B cell (primary cell): ENCODE results near the gene MAP7D1. TPM values are rescaled to one million over a fixed set of nuclear protein-coding genes. Genes with fewer than 3 reads are reported as not detected.

ENCODE experiments used
- ATAC-seq: fragments of 200-7000 bp; cut with Tn5 transposase; one replicate; pipeline ENCODE4 v1.10.0; 2021; ENCODE audit warnings: low read depth, mild to moderate bottlenecking, moderate number of reproducible peaks, moderate library complexity
- CTCF ChIA-PET: fragments of 350-600 bp; sonication (Branson Sonifier 250); formaldehyde crosslinking; loops from one replicate; lab custom pipeline; 2021; ENCODE audit warnings: antibody characterized with exemption, inconsistent platforms; lab: Charles Lee
- POLR2A ChIA-PET: fragments of 350-600 bp; sonication (Branson Sonifier 250); formaldehyde crosslinking; loops from one replicate; lab custom pipeline; 2021; ENCODE audit warnings: antibody characterized with exemption; lab: Charles Lee
- DNase-seq: peaks from one replicate; pipeline ENCODE4 v3.0.0; 2013
- H2AFZ ChIP-seq: 2 replicates; pipeline ENCODE4 v1.6.1; 2012; ENCODE audit warnings: mild to moderate bottlenecking, low read depth, low read length; ENCODE audit not compliant: insufficient read depth, poor library complexity, severe bottlenecking
- H3K27ac ChIP-seq, 2 donors: 1 replicate in 1 of 2; 2 replicates in 1 of 2; pipeline ENCODE4 v1.5.1; 2012 to 2013; ENCODE audit warnings: low read length in 2 of 2, mild to moderate bottlenecking in 2 of 2, moderate library complexity in 1 of 2
- H3K27me3 ChIP-seq, 4 experiments: fragments of 200-600 bp in 1 of 4; sonication (generic) in 1 of 4; replicated peaks in 1 of 4; 1 replicate in 2 of 4; 2 replicates in 2 of 4; pipeline versions ENCODE4 v1.6.1 to v1.7.0; 2013 to 2016; ENCODE audit warnings: low read length in 3 of 4, mild to moderate bottlenecking in 2 of 4, mixed read lengths in 1 of 4, moderate library complexity in 1 of 4; ENCODE audit not compliant: insufficient read depth in 4 of 4, control insufficient read depth in 3 of 4; ENCODE audit errors: control extremely low read depth in 1 of 4
- H3K36me3 ChIP-seq, 2 experiments: replicated peaks in 1 of 2; 1 replicate in 1 of 2; 2 replicates in 1 of 2; pipeline versions ENCODE4 v1.6.1 to v1.7.1; 2013; ENCODE audit warnings: low read length in 1 of 2; ENCODE audit not compliant: insufficient read depth in 2 of 2, control insufficient read depth in 1 of 2; ENCODE audit errors: control extremely low read depth in 1 of 2, extremely low read depth in 1 of 2
- H3K4me1 ChIP-seq, 2 donors: fragments of 200-600 bp in 1 of 2; sonication (generic) in 1 of 2; 1 replicate in 1 of 2; 2 replicates in 1 of 2; pipeline versions ENCODE4 v1.5.1 to v1.6.1; 2013 to 2017; ENCODE audit warnings: low read length in 2 of 2; ENCODE audit not compliant: control insufficient read depth in 2 of 2, insufficient read depth in 2 of 2
- H3K4me2 ChIP-seq: replicated peaks from 2 replicates; pipeline ENCODE3; 2012; ENCODE audit warnings: mild to moderate bottlenecking, low read depth, low read length; ENCODE audit not compliant: poor library complexity, severe bottlenecking
- H3K4me3 ChIP-seq, 5 experiments: fragments of 200-600 bp in 1 of 5; sonication (generic) in 1 of 5; 1 replicate in 3 of 5; 2 replicates in 2 of 5; pipeline versions ENCODE4 v1.5.1 to v1.7.0; 2011 to 2016; ENCODE audit warnings: low read length in 4 of 5, mild to moderate bottlenecking in 4 of 5, low read depth in 2 of 5, control low read depth in 1 of 5, moderate library complexity in 1 of 5; ENCODE audit not compliant: insufficient read depth in 1 of 5; ENCODE audit errors: control extremely low read depth in 1 of 5, extremely low read depth in 1 of 5
- H3K79me2 ChIP-seq: fragments of 200-600 bp; sonication (generic); one replicate; pipeline ENCODE4 v1.6.0; 2016; ENCODE audit warnings: low read length; ENCODE audit not compliant: control insufficient read depth, insufficient read depth
- H3K9ac ChIP-seq: fragments of 200-600 bp; sonication (generic); 2 replicates; pipeline ENCODE4 v1.6.1; 2017; ENCODE audit warnings: mild to moderate bottlenecking, low read length, moderate library complexity
- H3K9me3 ChIP-seq, 3 donors: one replicate each; pipeline versions ENCODE4 v1.6.1 to v1.7.1; 2013; ENCODE audit warnings: low read length in 2 of 3; ENCODE audit not compliant: control insufficient read depth in 2 of 3, insufficient read depth in 1 of 3; ENCODE audit errors: control extremely low read depth in 1 of 3
- H4K20me1 ChIP-seq: 2 replicates; pipeline ENCODE4 v1.6.0; 2012; ENCODE audit warnings: mild to moderate bottlenecking, low read length; ENCODE audit not compliant: insufficient read depth, control insufficient read depth, poor library complexity, severe bottlenecking
- H3K27ac Mint-ChIP-seq: one replicate; pipeline ENCODE4 v1.8.0; 2021; ENCODE audit warnings: mixed read lengths
- H3K27me3 Mint-ChIP-seq: one replicate; pipeline ENCODE4 v1.8.0; 2021; ENCODE audit warnings: mixed read lengths
- H3K4me1 Mint-ChIP-seq: one replicate; pipeline ENCODE4 v1.8.0; 2021; ENCODE audit warnings: mixed read lengths
- H3K4me3 Mint-ChIP-seq: one replicate; pipeline ENCODE4 v1.8.0; 2021; ENCODE audit warnings: mixed read lengths
- H3K9me3 Mint-ChIP-seq: one replicate; pipeline ENCODE4 v1.8.0; 2022; ENCODE audit warnings: mixed read lengths; ENCODE audit not compliant: insufficient read depth
- EZH2 ChIP-seq: IDR thresholded peaks from 2 replicates; pipeline ENCODE4 v1.6.1; 2012; ENCODE audit warnings: borderline replicate concordance, low read depth, mild to moderate bottlenecking, moderate library complexity, low read length; ENCODE audit not compliant: insufficient read depth, poor library complexity, severe bottlenecking
- WGBS: methylation state at CpG from one replicate; pipeline ENCODE4 v1.1.5; 2013; ENCODE audit warnings: missing lambda C conversion rate; ENCODE audit not compliant: insufficient coverage; 5-methylcytosine and 5-hydroxymethylcytosine counted together
- intact Hi-C: fragments of 100-400 bp; cut with micrococcal nuclease; formaldehyde crosslinking; loops from one replicate; pipeline ENCODE4 v1.10.0; 2022
- polyA plus RNA-seq: library from polyadenylated mRNA; depleted of rRNA; stranded (reverse); fragments of >200 nt; gene quantifications from 2 replicates; pipeline ENCODE4 v1.2.3, GENCODE V29; 2012
- total RNA-seq, 2 donors: library from RNA; stranded (reverse); fragments of 120-200 nt in 1 of 2; gene quantifications; 1 replicate in 1 of 2; 2 replicates in 1 of 2; pipeline versions ENCODE4 v1.2.3 to v1.2.4, GENCODE V29; 2013 to 2022
- TF ChIP-seq, protein P1 (sequence below): fragments of 200-600 bp; IDR thresholded peaks from one replicate; pipeline ENCODE4 v1.8.0; 2022; ENCODE audit warnings: antibody characterized with exemption, mild to moderate bottlenecking

Gene MAP7D1
- total and polyA plus RNA-seq, 2 donors (not counting 1 experiment from before 2014, with no cell fraction given) = 44.2 to 65.2 TPM

DNA sequence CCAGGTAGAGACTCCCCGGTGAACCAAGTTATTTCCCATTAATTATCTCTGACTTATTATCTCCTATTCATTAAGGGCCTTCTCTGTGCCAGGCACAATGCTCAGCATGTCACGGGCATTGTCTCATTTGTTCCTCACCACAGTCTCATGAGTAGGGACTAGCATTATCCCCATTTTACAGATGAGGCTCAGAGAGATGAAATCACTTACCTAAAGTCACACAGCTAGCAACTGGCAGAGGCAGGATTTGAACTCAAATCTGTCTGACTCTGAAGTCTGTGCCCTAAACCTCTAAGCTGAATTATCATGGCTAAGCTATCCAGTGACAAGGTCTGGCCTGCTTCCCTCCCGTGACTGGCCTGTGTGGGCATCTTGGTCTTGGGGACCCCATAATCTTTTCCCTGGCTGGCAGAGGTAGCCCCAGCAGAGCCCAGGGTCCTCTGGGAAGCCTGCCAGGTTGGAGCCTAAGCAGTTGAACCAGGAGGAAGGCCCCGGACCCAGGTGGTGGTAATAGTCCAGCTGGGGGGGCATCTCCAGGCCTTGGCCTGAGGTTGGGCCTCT lies 4.5 kb downstream of the MAP7D1 start:
- intact Hi-C loops = no loop called here
- TF ChIP-seq, protein P1, sequence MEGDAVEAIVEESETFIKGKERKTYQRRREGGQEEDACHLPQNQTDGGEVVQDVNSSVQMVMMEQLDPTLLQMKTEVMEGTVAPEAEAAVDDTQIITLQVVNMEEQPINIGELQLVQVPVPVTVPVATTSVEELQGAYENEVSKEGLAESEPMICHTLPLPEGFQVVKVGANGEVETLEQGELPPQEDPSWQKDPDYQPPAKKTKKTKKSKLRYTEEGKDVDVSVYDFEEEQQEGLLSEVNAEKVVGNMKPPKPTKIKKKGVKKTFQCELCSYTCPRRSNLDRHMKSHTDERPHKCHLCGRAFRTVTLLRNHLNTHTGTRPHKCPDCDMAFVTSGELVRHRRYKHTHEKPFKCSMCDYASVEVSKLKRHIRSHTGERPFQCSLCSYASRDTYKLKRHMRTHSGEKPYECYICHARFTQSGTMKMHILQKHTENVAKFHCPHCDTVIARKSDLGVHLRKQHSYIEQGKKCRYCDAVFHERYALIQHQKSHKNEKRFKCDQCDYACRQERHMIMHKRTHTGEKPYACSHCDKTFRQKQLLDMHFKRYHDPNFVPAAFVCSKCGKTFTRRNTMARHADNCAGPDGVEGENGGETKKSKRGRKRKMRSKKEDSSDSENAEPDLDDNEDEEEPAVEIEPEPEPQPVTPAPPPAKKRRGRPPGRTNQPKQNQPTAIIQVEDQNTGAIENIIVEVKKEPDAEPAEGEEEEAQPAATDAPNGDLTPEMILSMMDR = no peak
- TF ChIP-seq EZH2 = no peak
- H4K20me1 ChIP-seq = no peaks in the 10 kb centered on the region
- no peaks in the 10 kb centered on the region for H3K9me3 ChIP-seq
- H3K9ac ChIP-seq = peak overlapping the region; percentile 39
- no peak for ATAC-seq
- ChIA-PET POLR2A (interaction anchor here (1.1 to 4.6 kb wide), 3 partner anchors 9 to 65 kb away, joined by 3 to 18 read pairs (median 3); partner anchors contain the start of gene TRAPPC3), CTCF (interaction anchor here (0.9 to 7.2 kb wide), 7 partner anchors 10 to 125 kb away, joined by 3 to 63 read pairs (median 4); partner anchors contain the start of gene TRAPPC3)
- DNase-seq = no peak
- peaks cover 55 to 67% of the 10 kb centered on the region in 2 donors for H3K4me1 ChIP-seq
- peak overlapping the region; percentile 78 to 88 for H3K27ac ChIP-seq
- H3K27ac Mint-ChIP-seq = peak overlapping the region; percentile 82
- H3K27me3 Mint-ChIP-seq = no peaks in the 10 kb centered on the region
- H3K36me3 ChIP-seq = peaks cover 0 to 2% of the 10 kb centered on the region in 2 experiments
- peak overlapping the region in 4 of 5 experiments; percentile 12 to 51 (median 38) for H3K4me3 ChIP-seq
- H3K4me1 Mint-ChIP-seq = peaks cover 69% of the 10 kb centered on the region
- H3K4me3 Mint-ChIP-seq = peak overlapping the region; percentile 52
- no peaks in the 10 kb centered on the region for H3K27me3 ChIP-seq
- H3K4me2 ChIP-seq = peak overlapping the region; percentile 75
- peak overlapping the region; percentile 67 for H2AFZ ChIP-seq
- no peaks in the 10 kb centered on the region for H3K9me3 Mint-ChIP-seq
- peaks cover 97% of the 10 kb centered on the region for H3K79me2 ChIP-seq
- 44% methylated on average over 3 of the region's 4 CpGs for WGBS

DNA sequence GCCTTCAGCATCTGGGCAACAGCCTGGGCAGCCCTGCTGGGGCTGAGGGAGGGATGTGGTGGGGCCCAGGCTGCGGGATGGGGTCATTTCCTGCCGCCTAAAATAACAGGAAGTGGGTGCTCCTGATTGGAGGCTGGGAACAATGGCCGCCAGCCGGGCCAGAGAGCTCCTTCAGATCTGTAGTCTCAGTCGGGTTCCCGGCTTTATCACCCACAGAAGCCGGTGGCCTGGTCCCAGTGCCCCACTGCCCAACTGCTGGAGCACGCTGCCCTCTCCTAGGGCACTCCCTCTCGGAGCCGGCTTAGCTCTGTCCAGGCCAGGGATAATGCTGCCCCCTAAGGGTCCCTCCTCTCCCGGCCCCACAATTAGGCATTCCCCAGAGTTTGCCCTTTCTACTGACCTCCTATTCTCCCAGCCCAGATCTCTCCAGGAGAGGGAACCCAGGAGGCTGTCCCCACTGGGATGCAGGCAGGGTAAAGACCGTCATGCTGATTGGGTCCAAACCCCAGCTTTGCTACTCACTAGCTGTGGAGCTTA lies 5.1 kb downstream of the MAP7D1 start:
- intact Hi-C loops = no loop called here

More for the DNA sequence above, 5.1 kb downstream of the MAP7D1 start:
- H3K27me3 Mint-ChIP-seq = no peaks in the 10 kb centered on the region
- H3K4me3 Mint-ChIP-seq = peak overlapping the region; percentile 81
- peak overlapping the region; percentile 94 for H3K27ac Mint-ChIP-seq
- POLR2A ChIA-PET = interaction anchor here (1.1 to 4.6 kb wide), 3 partner anchors 9 to 64 kb away, joined by 3 to 18 read pairs (median 3); partner anchors contain the start of gene TRAPPC3
- Histone ChIP-seq H3K4me3 (peak overlapping the region; percentile 12 to 51 (median 38)), H3K9me3 (no peaks in the 10 kb centered on the region), H3K9ac (peak overlapping the region; percentile 39), H3K27ac (peak overlapping the region; percentile 78 to 88), H3K4me2 (peak overlapping the region; percentile 75), H3K27me3 (no peaks in the 10 kb centered on the region), H4K20me1 (no peaks in the 10 kb centered on the region), H3K79me2 (peaks cover 100% of the 10 kb centered on the region), H2AFZ (peak overlapping the region; percentile 67), H3K4me1 (peaks cover 55 to 67% of the 10 kb centered on the region in 2 donors), H3K36me3 (peaks cover 0 to 2% of the 10 kb centered on the region in 2 experiments)
- H3K9me3 Mint-ChIP-seq = no peaks in the 10 kb centered on the region
- 2% methylated on average over 11 of the region's 12 CpGs for WGBS
- peak; percentile 4 for ATAC-seq
- peak; percentile 60 for DNase-seq
- CTCF ChIA-PET = interaction anchor here (0.6 to 7.2 kb wide), 9 partner anchors 10 to 221 kb away, joined by 3 to 63 read pairs (median 3); partner anchors contain the start of gene TRAPPC3
- TF ChIP-seq, protein P1 = no peak
- no peak for TF ChIP-seq EZH2
- peaks cover 68% of the 10 kb centered on the region for H3K4me1 Mint-ChIP-seq
